Measurements from ENCODE around the gene TRIM50. TPM values are rescaled to one million over a fixed set of nuclear protein-coding genes. Genes with fewer than 3 reads are reported as not detected.
"Not testable (repeated sequence)": the region's sequence is repeated elsewhere in the genome, so short reads cannot be mapped to it uniquely, and the experiment has no call there.

The TRIM50 gene
- not detected in 2 replicates for total RNA-seq (2014; rRNA removed; shearing (Covaris generic))

GRCh38 chr7:73327922-73328321 lies at the start of gene TRIM50, which contains the start of gene FKBP6:
Gene TRIM50 (minus strand): TSS chr7:73328082. CDS start chr7:73324787, 3,295 bp downstream.
Gene FKBP6 (plus strand): TSS chr7:73328161. CDS start chr7:73328429, 268 bp downstream.
- DNase-seq (ENCODE audit: low read depth), result not testable (repeated sequence)

DNA sequence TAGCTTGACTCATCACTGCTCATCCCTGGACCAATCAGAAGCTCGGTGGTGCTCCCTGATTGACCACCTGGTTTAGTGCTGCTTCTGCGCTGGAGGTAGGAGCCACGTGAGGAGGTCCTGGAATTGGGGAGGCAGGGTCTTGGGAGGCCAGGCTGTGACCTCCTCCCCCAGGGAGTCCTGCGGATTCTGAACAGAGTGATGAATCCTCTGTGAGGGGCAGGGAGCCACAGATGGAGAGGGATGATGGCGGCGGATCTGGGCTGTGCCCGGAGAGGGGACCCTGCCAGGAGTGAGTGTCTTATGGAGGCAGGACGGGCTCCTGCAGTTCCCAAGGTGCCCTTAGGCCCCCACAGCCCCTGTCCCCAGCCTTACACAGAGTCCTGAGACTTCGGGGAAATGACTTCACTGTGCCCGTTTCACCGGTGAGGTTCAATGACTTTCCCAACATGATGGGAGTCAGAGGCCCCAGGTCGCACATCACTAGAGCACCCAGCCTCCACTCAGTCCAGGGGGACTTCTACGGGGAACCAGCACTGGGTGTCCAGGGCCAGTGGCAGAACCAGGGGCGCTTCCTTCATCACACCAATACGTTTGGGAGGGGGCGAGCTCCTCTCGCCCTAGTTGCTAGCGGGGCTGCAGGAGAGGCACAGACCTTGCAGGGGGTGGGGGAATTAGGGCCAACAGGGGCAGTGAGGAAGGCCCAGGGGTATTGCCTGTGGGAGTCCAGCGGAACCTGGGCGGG lies 49.0 kb upstream of the TRIM50 start:
- DNase-seq (ENCODE audit: low read depth), result no peak

GRCh38 chr7:73376262-73376661 lies 48.4 kb upstream of the TRIM50 start:
- not testable (repeated sequence) for DNase-seq (ENCODE audit: low read depth)

GRCh38 chr7:73373741-73374140 lies 45.9 kb upstream of the TRIM50 start:
- no peak for DNase-seq (ENCODE audit: low read depth)

GRCh38 chr7:73369622-73370021 lies 41.7 kb upstream of the TRIM50 start:
- DNase-seq (ENCODE audit: low read depth), result no peak

DNA sequence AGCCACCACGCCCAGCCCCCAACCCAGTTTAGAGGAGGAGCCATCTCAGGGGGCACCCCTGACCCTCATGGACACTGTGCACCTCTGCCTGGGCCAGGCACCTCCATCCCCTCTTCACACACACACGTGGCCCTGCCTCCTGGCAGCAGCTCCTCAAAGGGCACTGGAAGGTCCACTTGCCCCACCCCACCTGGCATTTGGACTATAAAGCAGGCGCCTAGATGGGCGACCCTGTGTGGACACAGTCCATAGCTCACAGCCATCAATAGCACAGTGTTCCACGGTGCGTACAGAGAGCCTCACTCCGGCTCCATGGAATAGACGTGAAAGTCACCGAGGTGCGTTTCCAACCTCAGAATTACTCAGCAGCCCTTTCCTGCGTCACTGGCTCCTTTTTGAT lies 41.1 kb upstream of the TRIM50 start:
- no peak for DNase-seq (ENCODE audit: low read depth)

DNA sequence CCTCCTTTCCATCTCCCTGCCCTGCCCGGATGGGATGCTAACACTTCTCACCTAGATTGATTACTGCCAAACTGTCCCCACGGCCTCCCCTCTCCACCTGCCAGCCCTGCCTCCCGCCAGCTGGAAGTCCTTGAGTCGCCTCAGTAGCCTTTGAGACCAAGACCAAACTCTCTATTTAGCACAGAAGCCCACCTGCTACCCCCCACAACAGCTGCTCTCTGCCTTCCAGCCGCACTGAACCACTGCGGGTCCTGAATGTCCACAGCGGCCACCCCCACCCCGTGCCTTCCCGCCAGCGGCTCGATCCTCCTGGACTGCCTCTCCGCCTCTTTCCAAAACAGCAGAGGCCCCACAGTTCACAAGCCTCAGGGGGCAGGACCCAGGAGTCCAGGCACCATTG lies 39.1 kb upstream of the TRIM50 start:
- no peak for DNase-seq (ENCODE audit: low read depth)

DNA sequence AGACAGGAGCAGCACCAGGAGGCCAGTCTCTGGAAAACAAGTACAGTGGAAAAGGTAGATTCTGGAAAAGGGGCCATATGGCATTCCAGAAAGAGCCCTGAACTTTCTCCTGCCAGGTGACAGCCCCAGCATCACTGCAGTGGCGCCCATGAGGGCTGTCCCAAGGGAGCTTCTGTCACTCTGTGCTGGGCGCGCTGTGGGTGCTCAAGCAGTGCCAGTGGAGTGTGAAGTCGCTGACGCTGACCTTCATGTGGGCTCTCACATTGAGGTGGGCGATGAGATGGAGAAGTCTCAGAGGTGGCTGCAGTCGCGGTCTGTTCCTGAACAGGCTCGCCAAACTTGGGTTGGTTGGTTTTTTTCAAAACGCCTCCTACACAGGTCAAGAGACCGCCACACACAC lies 38.2 kb upstream of the TRIM50 start:
- no peak for DNase-seq (ENCODE audit: low read depth)

DNA sequence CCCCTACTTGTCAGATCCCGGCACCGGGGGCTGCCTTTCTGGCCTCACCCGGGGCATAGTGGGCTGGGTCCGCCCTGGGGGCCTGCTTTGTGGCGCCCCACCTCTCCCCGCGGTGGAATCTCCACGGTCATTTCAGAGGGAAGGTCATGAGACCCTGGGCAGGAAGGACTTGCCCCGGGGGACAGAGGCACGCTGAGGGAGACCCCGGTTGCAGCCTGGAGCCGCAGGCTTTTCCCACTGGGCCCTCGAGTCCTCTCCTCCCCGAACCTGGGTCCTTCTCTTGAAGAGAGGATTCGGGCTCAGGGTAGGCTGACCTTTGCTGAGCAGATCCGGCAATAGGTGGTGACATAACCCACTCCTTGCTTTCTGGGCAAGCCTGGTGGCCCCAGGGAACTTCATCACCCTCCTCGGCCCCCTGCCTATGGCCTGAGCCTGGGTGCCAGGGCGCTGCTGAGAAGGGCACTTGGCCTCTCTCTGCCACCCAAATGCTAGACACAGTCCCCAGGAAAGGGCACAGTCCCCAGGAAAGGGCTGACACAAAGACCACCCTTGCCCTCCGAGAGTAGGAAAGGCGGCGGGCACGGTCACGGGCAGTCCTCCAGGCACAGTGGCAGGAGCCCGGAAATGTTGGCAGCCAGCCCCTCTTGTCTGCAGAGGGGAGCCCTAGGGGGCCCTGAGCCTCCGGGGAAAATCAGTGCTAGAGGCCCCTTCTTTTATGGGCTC lies 36.3 kb upstream of the TRIM50 start:
- no peak for DNase-seq (ENCODE audit: low read depth)

DNA sequence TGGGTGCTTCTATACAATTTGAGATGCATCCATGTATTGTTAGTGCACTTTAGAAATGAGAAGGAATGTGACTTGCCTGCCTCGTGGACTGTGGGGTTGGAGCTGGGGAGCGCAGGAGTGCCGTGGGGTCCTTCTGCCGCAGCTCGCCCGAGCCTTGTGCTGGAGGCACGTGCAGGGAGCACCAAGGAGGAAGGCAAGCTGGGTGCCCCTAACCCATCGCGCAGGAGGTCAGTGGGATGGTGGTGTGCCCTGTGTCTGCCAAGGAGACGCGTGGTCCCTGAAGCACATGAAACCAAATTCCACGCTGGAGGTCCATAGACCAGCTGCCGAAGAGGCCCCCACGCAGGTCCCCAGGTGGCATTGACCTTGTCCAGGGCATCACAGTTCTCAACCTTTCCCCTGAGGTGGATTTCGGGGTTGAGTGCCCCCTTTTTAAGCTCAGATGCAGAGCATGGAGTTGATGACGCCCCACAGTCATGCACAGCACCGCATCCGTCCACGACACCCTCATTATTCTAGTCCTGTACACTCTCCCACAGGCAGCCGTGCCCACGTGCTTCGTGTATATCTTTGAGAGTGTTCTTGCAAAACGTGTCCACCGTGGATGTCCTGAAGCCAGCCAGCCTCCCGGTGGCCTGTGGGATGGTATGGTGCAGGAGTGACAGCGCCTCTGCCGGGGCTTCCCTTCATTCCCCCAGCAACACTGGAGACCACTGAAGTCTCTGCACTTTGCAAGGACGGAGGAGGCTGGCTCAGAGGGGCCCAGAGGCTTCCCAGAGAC lies 35.5 kb upstream of the TRIM50 start:
- no peak for DNase-seq (ENCODE audit: low read depth)

GRCh38 chr7:73360590-73360989 lies 32.7 kb upstream of the TRIM50 start:
- not testable (repeated sequence) for DNase-seq (ENCODE audit: low read depth)

DNA sequence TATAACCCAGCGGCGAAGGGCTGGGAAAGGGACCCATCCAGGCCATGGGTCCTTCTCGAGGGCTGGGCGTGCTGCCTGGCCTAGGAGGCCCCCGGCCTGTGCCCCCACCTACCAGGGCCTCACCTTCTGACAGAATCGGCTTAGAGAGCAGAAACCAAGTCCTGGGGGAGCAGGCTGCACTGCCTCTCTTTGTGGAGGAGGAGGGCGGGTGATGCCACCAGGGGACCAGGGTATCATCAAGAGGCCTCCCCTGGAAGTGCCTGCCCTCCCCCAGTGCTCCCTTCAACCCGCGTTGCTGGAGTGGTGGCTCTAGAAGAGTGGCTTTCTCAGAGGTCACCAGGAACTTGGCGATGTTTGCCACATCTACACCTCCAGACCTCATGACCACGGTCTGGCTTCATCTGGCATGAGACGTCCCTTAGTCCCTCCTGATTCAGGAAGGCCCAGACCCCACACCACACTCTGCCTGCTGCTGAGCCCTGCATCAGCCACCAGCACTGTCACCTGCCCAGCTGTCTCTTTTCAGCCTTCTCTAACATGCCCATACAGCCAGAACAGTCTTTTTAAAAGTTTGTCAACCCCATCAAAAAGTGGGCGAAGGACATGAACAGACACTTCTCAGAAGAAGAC lies 32.0 kb upstream of the TRIM50 start:
- no peak for DNase-seq (ENCODE audit: low read depth)

- no peak for DNase-seq (ENCODE audit: low read depth)
Observed at GRCh38 chr7:73359306-73359705, 31.4 kb upstream of the TRIM50 start.

- DNase-seq (ENCODE audit: low read depth), result no peak
Observed at GRCh38 chr7:73358590-73359275, 30.9 kb upstream of the TRIM50 start.

DNA sequence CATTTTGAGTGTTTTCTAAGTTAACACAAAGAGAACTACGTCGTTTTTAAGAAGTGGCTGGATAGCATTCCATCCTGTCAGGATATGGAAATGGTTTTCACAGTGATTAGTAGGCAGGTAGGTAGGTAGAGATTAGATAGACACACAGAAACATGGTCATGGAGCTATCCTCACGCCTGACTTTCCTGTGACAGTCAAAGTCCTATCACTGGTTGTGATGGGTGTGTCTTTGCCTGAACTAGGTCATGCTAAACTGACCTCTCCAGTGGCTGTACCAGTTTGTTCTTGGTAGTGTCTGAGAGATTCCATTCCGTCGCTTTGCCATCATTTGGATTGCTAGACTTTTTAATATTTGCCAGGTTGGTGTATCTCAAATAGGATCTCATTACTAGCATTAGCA lies 28.3 kb upstream of the TRIM50 start:
- DNase-seq (ENCODE audit: low read depth), result no peak

DNA sequence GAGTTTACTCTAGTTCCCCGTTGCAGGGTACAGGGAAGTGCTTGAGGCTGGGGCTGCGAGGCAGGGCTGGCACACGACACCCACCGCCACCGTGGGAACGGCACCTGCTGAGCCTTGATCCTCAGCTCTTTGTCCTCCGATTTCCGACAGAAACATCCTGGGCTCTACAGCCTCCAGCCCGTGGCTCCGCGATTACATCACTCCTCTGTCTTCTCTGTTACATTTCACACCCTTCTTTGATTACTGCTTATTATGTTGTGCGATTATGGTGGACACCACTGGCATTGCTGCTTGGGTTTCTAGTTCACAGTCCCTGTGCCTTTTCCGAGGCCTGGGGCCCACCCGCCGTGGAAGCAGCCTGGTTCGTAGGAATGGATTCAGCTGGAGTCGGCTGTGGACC lies 26.9 kb upstream of the TRIM50 start:
- DNase-seq (ENCODE audit: low read depth), result no peak

DNA sequence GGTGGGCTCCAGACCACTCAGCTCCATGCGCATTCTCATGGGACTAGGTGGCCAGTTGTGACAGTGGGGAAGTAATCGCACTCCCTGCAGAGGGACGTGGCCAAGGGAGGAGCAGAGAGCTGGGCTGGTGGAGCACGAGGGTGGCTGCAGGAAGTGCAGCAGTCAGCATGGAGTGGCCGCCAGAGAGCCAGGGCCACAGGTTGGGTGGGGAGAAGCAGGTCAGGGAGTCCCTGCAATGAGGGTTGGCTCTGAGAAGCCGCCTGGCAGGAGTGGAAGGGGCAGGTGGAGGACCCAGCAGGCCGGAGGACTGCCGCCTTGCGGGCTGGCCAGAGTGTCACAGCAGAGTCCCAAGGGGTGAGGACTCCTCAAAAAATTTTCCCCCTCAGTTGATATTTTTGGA lies 26.3 kb upstream of the TRIM50 start:
- no peak for DNase-seq (ENCODE audit: low read depth)

GRCh38 chr7:73353243-73353642 lies 25.4 kb upstream of the TRIM50 start:
- DNase-seq (ENCODE audit: low read depth), result no peak

GRCh38 chr7:73352784-73353183 lies 24.9 kb upstream of the TRIM50 start:
- no peak for DNase-seq (ENCODE audit: low read depth)

- no peak for DNase-seq (ENCODE audit: low read depth)
Observed at GRCh38 chr7:73351447-73352167, 23.7 kb upstream of the TRIM50 start.

All from M059J (cell line).